H1 (cell line): Measurements from ENCODE around the gene CCDC92B. TPM values are rescaled to one million over a fixed set of nuclear protein-coding genes. Genes with fewer than 3 reads are reported as not detected.

Source experiments
- BRCA1 ChIP-seq: IDR thresholded peaks from 2 replicates; pipeline ENCODE4 v1.6.1; 2012; ENCODE audit warnings: low read depth, low read length, improper control_type of control experiment
- CHD2 ChIP-seq: IDR thresholded peaks from 2 replicates; pipeline ENCODE4 v1.6.1; 2012; ENCODE audit warnings: low read length, improper control_type of control experiment
- CHD7 ChIP-seq: fragments of 300-600 bp; sonication (generic); IDR thresholded peaks from 2 replicates; pipeline ENCODE4 v1.7.1; 2012; ENCODE audit warnings: low read length, moderate library complexity, mild to moderate bottlenecking, inconsistent platforms; ENCODE audit not compliant: insufficient replicate concordance
- EGR1 ChIP-seq: IDR thresholded peaks from 2 replicates; pipeline ENCODE4 v1.6.1; 2011; ENCODE audit warnings: low read depth, low read length, borderline replicate concordance
- JUN ChIP-seq: IDR thresholded peaks from 2 replicates; pipeline ENCODE4 v1.6.1; 2011; ENCODE audit warnings: low read depth, mild to moderate bottlenecking, improper control_type of control experiment, low read length
- JUND ChIP-seq: IDR thresholded peaks from 2 replicates; pipeline ENCODE4 v1.6.1; 2011; ENCODE audit warnings: mild to moderate bottlenecking, improper control_type of control experiment, low read length
- KDM4A ChIP-seq: IDR thresholded peaks from one replicate; pipeline ENCODE4 v1.7.1; 2012; ENCODE audit warnings: low read depth, mild to moderate bottlenecking, moderate library complexity, low read length, inconsistent platforms; ENCODE audit not compliant: severe bottlenecking
- MAX ChIP-seq: IDR thresholded peaks from 2 replicates; pipeline ENCODE4 v1.6.1; 2012; ENCODE audit warnings: inconsistent platforms
- polyA plus RNA-seq, 7 experiments: library from polyadenylated mRNA; depleted of rRNA in 3 of 7; stranded (reverse) in 5 of 7; unstranded in 2 of 7; fragments of >200 nt in 5 of 7; fragments of 200-250 nt in 2 of 7; gene quantifications; 1 replicate in 5 of 7; 2 replicates in 1 of 7; 4 replicates in 1 of 7; pipeline versions ENCODE4 v1.2.1 to v1.2.3, GENCODE V29; 2011 to 2013; ENCODE audit warnings: missing spikeins in 2 of 7, mixed read lengths in 2 of 7
- total RNA-seq: library from RNA; stranded (reverse); fragmentation: NEBNext Ultra II Directional; extraction: Animal tissue kit (Norgen Biotek cat#: 25700); gene quantifications from 2 replicates; pipeline ENCODE4 v1.2.1, GENCODE V29; 2021

CCDC92B gene
- total and polyA plus RNA-seq, 2 of the 8 experiments (the other 6 are each of a cell fraction or from before 2014, with no cell fraction given) = 5.5 to 12.1 TPM

GRCh38 chr17:2719861-2720260 lies 29.6 kb downstream of the CCDC92B start (continued):
- no peak for TF ChIP-seq KDM4A
- no peak for TF ChIP-seq JUN
- TF ChIP-seq CHD7 = no peak
- TF ChIP-seq CHD2 = no peak
- TF ChIP-seq MAX = no peak
- TF ChIP-seq BRCA1 = no peak
- no peak for TF ChIP-seq EGR1
- no peak for TF ChIP-seq JUND
